Peyer's patch (tissue), 4 donors: Measurements from ENCODE around the gene RTCA. TPM values are rescaled to one million over a fixed set of nuclear protein-coding genes. Genes with fewer than 3 reads are reported as not detected.
"Not testable (repeated sequence)": the region's sequence is repeated elsewhere in the genome, so short reads cannot be mapped to it uniquely, and the experiment has no call there.

ENCODE experiments used
- DNase-seq, 3 donors: peaks; one replicate each; pipeline ENCODE4 v3.0.0-alpha.2; 2017 to 2019
- H3K27ac ChIP-seq, 4 donors: fragments of 200-600 bp; sonication (generic); one replicate each; pipeline ENCODE4 v1.5.1; 2016 to 2019
- H3K27me3 ChIP-seq, 2 donors: fragments of 200-600 bp; sonication (generic); one replicate each; pipeline ENCODE4 v1.5.1; 2019
- H3K36me3 ChIP-seq, 3 donors: fragments of 200-600 bp; sonication (generic); one replicate each; pipeline ENCODE4 v1.5.1; 2016 to 2019
- H3K4me1 ChIP-seq, 4 donors: fragments of 200-600 bp; sonication (generic); one replicate each; pipeline ENCODE4 v1.5.1; 2016 to 2019
- H3K4me3 ChIP-seq, 4 donors: fragments of 200-600 bp; sonication (generic); 1 replicate in 3 of 4; 2 replicates in 1 of 4; pipeline ENCODE4 v1.5.1; 2016 to 2019; ENCODE audit warnings: mild to moderate bottlenecking in 1 of 4
- H3K9me3 ChIP-seq, 4 donors: fragments of 200-600 bp; sonication (generic); one replicate each; pipeline ENCODE4 v1.5.1; 2016 to 2019; ENCODE audit warnings: mild to moderate bottlenecking in 1 of 4
- POLR2A ChIP-seq, 2 donors: fragments of 450-650 bp; IDR thresholded peaks; one replicate each; pipeline ENCODE4 v1.5.1; 2017; ENCODE audit warnings: antibody characterized with exemption in 2 of 2, mild to moderate bottlenecking in 2 of 2, moderate library complexity in 2 of 2
- total RNA-seq, 4 donors: library from RNA; depleted of rRNA; stranded (reverse); fragments of >200 nt; gene quantifications; one replicate each; pipeline ENCODE4 v1.1.0, GENCODE V29; 2016
- TF ChIP-seq, protein P1 (sequence below), 6 experiments: fragments of 450-650 bp in 4 of 6; fragments of 200-600 bp in 2 of 6; sonication (generic) in 1 of 6; IDR thresholded peaks; one replicate each; pipeline ENCODE4 v1.5.1; 2017 to 2019; ENCODE audit warnings: antibody characterized with exemption in 6 of 6, mild to moderate bottlenecking in 3 of 6, moderate library complexity in 1 of 6

RTCA gene
- total RNA-seq, 4 donors from 2014 or later, result 31.5 to 71.8 (median 46.7) TPM

DNA sequence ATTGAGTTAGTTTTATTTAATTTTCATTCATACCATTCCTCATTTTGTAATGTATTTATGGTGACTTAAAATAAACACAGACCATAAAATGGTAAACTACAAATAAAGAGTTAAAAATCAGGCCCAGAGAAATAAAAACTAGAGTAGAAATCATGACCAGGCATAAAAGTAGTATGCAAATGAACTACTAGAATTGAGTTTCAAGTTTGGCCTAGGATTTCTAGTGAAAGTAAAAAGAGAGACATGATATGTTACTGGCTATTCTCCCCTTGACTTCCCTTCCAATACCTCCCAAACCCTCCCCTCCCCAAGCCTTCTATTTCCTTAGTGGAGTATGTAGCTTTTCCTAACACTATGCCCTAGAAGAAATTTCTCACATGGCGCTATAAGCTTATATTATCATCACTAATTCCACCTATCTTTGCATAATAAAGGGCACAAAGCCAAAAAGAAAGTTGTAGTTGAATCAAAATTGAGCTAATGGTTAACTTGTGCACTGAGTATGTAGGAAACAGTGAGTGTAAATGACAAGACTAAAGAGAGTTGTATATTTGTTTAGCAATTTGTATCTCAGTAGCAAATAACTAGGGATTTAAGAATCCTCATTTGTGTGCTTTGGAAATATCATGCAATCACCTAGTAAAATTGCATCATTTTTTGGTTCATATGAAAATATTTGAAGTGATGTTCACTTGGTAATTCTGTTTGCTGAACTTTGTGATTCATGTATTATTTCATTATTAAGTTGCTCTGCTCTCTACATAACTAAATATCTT, 56.6 kb downstream of the RTCA start:
- H3K4me1 ChIP-seq, result peaks cover 0 to 15% (median 0%) of the 10 kb centered on the region in 4 donors
- H3K4me3 ChIP-seq, result no peak overlapping the region
- H3K27me3 ChIP-seq, result no peaks in the 10 kb centered on the region
- peak overlapping the region in 1 of 4 donors; percentile 51 for H3K27ac ChIP-seq
- TF ChIP-seq, protein P1, sequence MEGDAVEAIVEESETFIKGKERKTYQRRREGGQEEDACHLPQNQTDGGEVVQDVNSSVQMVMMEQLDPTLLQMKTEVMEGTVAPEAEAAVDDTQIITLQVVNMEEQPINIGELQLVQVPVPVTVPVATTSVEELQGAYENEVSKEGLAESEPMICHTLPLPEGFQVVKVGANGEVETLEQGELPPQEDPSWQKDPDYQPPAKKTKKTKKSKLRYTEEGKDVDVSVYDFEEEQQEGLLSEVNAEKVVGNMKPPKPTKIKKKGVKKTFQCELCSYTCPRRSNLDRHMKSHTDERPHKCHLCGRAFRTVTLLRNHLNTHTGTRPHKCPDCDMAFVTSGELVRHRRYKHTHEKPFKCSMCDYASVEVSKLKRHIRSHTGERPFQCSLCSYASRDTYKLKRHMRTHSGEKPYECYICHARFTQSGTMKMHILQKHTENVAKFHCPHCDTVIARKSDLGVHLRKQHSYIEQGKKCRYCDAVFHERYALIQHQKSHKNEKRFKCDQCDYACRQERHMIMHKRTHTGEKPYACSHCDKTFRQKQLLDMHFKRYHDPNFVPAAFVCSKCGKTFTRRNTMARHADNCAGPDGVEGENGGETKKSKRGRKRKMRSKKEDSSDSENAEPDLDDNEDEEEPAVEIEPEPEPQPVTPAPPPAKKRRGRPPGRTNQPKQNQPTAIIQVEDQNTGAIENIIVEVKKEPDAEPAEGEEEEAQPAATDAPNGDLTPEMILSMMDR (IDR thresholded peaks at IDR 0.05), result no peak
- no peak for TF ChIP-seq POLR2A (IDR thresholded peaks at IDR 0.05)
- peaks cover 0 to 10% (median 0%) of the 10 kb centered on the region in 4 donors for H3K9me3 ChIP-seq
- no peaks in the 10 kb centered on the region for H3K36me3 ChIP-seq
- no peak for DNase-seq

DNA sequence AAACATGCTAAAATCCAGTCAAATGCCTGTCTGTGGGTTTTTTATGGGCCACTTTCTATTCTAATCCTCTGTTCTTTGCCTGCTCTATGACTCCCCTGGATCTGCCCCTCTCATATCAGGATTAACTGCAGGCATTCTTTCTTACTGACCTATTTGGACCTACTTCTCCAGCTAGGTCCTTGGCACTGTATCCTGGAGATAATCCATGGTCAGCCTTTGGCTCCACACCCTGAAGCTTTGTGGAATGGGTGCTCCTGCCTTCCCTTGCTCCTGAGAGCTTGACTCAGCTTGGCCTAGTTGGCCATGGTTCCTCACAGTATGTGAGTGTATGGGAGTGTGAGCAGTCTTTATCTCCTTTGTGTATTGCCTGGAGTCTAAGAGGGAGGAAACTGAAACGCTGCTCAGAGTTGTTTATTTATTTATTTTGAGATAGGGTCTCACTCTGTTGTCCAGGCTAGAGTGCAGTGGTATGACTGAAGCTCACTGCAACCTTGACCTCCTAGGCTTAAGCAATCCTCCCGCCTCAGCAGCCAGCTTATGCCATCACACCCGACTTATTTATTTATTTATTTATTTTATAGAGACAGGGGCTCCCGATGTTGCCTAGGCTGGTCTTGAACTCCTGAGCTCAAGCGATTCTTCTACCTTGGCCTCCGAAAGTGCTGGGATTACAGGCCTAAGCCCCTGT, 57.5 kb downstream of the RTCA start:
- TF ChIP-seq, protein P1 (IDR thresholded peaks at IDR 0.05), result no peak
- TF ChIP-seq POLR2A (IDR thresholded peaks at IDR 0.05), result no peak
- H3K27ac ChIP-seq, result peak overlapping the region in 1 of 4 donors; percentile 51
- no peak for DNase-seq

DNA sequence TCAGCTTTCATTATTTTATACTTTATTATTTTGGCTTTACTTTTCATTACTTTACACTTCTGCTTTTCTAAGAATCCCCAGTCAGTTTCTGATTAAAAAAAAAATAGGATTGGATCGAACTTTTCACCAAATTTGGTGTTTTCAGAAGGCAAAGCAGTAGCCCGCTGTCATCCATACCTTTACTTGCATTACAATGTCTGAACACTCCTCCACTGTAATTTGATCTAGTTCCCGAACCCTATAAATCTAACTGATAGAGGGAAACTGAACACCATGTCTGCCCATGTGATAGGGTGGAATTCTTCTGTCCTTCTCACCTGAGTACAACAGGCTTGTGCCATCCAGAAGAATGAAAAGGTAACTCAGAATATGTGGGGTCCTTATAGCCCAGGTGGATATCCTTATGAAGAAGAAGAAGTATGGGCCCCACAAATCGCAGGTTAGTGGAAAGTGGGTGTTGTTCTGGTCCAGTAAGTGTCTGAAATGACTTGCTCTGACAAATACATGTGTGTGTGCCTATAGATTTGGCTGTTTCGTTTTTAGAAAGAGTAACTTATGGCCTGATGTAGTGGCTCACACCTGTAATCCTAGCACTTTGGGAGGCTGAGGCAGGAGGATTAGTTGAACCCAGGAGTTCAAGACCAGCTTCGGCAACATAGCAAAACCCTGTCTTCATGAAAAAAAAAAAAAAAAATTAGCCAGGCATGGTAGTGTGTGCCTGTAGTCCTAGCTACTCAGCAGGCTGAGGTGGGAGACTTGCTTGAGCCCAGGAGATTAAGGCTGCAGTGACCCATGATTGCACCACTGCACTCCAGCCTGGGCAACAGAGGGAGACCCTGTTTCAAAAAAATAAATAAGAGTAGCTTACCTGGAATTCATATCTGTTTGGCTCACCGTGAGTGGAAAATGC, 59.7 kb downstream of the RTCA start:
- no peak for TF ChIP-seq POLR2A (IDR thresholded peaks at IDR 0.05)
- TF ChIP-seq, protein P1 (IDR thresholded peaks at IDR 0.05), result no peak

More for the DNA sequence above, 57.5 kb downstream of the RTCA start:
- Histone ChIP-seq H3K27me3 (no peaks in the 10 kb centered on the region), H3K4me3 (no peak overlapping the region), H3K36me3 (no peaks in the 10 kb centered on the region), H3K4me1 (peaks cover 0 to 15% (median 0%) of the 10 kb centered on the region in 4 donors), H3K9me3 (peaks cover 0 to 10% (median 0%) of the 10 kb centered on the region in 4 donors)

DNA sequence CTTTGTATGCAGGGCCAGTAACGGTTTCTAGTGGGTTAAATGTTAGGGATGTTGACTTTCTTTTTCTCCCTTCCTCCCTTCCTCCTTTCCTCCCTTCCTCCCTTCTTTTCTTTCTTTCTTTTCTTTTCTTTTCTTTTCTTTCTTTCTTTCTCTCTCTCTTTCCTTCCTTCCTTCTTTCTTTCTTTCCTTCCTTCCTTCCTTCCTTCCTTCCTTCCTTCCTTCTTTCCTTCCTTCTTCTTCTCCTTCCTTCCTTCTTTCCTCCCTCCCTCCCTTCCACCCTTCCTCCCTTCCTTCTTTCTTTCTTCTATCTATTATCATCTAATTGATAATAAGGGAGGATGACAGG, 60.3 kb downstream of the RTCA start:
- H3K4me1 ChIP-seq, H3K4me3 ChIP-seq, DNase-seq: not testable (repeated sequence)

More for the DNA sequence above, 59.7 kb downstream of the RTCA start:
- no peak overlapping the region for H3K4me3 ChIP-seq
- H3K4me1 ChIP-seq, result peaks cover 0 to 10% (median 0%) of the 10 kb centered on the region in 4 donors
- H3K36me3 ChIP-seq, result no peaks in the 10 kb centered on the region
- H3K27me3 ChIP-seq, result no peaks in the 10 kb centered on the region
- no peak for DNase-seq
- H3K27ac ChIP-seq, result no peak overlapping the region
- H3K9me3 ChIP-seq, result no peaks in the 10 kb centered on the region

DNA sequence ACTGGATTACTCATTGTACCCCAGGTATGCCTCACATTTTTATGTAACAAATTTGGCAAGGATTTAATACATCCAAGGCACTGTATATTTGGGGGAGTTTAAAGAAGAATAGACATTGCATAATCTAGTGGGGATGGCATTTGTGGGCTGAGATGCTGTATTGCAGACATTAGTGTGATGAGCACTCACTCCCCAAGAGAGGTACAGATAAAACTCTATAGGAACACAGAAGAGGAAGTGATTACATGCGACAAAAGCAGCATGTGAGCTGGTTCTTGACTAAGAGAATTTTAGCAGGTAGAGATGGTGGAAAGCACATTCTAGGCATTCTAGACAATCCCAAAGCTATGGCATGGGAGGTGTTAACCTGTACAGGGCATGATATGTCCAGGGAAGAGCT, 62.1 kb downstream of the RTCA start:
- H3K4me3 ChIP-seq, result no peak overlapping the region
- H3K36me3 ChIP-seq, result no peaks in the 10 kb centered on the region
- no peaks in the 10 kb centered on the region for H3K9me3 ChIP-seq
- no peak overlapping the region for H3K27ac ChIP-seq
- H3K4me1 ChIP-seq, result peaks cover 0 to 6% (median 0%) of the 10 kb centered on the region in 4 donors
- no peaks in the 10 kb centered on the region for H3K27me3 ChIP-seq
- TF ChIP-seq POLR2A (IDR thresholded peaks at IDR 0.05), result no peak
- no peak for DNase-seq

More for the DNA sequence above, 60.3 kb downstream of the RTCA start:
- H3K9me3 ChIP-seq, H3K27ac ChIP-seq, H3K36me3 ChIP-seq, H3K27me3 ChIP-seq: not testable (repeated sequence)

DNA sequence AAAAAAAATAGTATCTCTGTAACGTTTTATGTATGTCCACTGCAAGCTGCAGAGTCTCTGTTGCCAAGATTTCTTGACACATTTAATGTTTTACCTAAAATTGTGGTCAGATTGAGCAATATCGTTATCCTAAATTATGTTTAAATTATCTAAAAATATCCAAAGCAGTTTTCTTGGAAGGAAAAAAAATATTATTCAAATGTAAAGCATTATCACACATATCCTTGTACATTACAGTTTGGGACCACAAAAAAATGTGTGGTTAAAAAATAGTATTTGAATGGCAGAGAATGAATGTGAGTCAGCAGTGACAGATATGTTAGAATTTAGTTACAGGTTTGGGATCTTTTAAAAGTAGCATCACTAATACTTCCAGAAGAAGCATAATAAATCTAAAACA, 65.1 kb downstream of the RTCA start:
- not testable (repeated sequence) for H3K27me3 ChIP-seq, DNase-seq, H3K36me3 ChIP-seq, H3K4me3 ChIP-seq, H3K27ac ChIP-seq, H3K4me1 ChIP-seq, H3K9me3 ChIP-seq
